Activated T-cell treated with anti-CD3 and anti-CD28 coated beads, Interleukin-2, amount 50 U/mL, for 48 hours (primary cell): Measurements from ENCODE around the gene GRIN2A.
"Not testable (repeated sequence)": the region's sequence is repeated elsewhere in the genome, so short reads cannot be mapped to it uniquely, and the experiment has no call there.

Source experiments
- DNase-seq, 2 experiments: peaks; one replicate each; pipeline ENCODE4 v3.0.0-alpha.2; 2020

GRIN2A gene

DNA sequence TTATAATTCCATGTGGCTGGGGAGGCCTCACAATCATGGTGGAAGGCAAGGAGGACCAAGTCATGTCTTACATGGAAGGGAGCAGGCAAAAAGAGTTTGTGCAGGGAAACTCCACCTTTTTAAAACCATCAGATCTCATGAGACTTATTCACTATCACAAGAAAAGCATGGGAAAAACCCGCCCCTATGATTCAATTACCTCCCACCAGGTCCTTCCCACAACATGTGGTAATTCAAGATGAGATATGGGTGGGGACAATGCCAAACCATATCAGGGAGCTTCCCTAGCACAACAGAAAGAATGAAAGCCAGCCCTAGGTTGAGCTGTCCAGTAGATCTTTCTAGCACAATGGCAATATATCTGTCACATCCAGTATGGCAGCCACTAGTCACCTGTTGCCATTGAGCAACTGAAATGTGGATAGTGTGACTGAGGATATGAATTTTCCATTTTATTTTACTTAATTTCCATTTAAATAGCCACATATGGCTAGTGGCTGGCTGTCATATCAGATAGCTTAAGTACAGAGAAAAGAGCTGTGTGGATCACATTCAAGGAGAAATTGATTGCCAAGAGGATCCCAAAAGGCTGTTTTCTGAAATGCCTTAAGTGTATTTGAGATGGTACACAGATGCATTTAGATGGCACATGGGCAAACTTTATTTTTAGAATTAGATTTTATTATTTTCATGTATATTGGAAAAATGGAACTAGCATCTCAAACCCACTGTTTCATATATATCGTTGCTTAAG is 273.0 kb downstream of the GRIN2A start:
- DNase-seq, result no peak

DNA sequence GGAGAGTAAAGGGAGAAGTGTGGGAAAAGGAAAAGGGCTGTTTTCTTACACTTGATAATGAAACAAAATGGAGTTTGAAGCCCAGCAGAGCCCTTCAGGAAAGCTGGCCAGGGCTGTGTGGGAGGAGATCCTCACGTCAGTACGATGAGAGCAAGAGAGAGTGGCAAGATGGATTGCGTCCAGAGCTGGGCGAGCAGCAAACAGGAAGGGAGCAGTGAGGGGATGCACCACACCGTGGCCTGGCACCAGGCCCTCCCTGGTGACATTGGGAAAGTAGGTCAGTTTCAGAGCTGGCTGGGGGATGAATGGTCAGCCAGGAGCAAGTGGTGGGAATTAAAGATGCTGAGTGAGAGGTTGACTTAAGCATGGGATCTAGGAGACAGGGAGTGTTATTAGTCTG is 273.6 kb downstream of the GRIN2A start:
- no peak for DNase-seq

DNA sequence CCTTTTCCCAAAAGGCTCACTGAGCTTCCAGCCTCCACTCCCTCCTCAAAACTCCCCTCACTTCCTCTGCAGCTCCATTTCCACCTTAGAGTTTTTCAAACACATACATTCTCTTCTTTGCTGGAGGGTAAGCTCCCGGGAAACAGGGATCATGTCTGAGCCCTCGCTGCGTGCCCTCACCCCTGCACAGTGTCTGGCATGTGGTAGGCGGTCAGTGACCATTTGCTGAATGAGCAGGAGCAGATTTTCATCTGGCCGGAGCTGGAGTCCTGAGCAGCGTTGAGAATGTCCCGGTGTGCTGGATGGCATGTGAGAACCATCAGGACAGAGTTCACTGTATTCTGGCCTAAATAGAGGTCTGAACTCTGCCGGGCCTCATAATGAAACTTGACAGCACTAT is 274.5 kb downstream of the GRIN2A start:
- DNase-seq, result no peak

DNA sequence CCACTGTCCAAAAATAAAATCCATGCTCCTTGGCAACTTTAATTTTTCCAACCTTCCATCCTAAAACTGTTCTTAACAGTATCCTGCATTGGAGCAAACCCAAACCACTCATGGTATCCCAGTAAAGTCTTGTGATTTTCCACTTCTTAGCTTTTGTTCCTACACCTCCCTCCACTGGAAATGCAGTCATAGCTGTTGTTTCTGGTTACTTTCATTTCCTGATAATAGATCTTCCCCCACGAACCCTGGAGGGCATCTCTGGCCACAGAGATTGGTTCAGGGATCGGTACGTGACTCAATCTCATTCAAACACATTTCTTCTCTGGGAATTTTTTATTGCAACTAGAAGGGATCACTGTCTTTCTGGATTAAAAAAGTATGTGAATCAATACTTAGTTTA is 276.0 kb downstream of the GRIN2A start:
- no peak for DNase-seq

DNA sequence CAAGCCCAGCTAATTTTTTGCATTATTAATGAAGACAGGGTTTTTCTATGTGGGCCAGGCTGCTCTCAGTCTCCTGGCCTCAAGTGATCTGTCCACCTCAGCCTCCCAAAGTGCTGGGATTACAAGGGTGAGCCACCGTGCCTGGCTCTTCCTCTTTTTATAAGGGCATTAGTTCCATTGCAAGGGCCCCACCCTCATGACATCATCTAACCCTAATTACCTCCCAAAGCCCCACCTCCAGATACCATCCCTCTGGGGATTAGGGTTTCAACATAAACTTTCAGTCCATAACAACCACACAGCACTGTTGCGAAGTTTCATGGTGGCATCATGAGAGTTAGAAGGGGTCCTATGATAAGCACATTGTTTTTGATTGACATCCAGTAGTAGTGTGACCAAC is 277.7 kb downstream of the GRIN2A start:
- DNase-seq, result no peak

DNA sequence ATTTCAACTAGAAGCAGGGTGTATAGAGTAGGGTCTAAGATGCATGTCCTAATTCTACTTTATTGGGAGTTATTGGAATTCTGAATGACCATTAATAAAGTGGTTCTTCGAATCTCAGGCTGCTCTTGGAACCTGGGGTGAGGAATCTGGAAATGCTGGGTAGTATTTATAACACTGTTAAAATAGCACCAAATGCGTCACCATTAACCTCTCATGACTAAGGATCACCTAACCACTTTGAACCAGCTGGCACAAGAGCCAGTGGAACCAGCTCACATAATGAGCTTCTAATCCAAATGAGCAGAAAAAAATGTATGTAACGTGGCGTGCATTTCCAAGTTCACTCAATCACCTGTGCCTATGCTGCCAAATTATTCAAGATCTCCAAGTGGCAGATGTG is 281.7 kb downstream of the GRIN2A start:
- no peak for DNase-seq

DNA sequence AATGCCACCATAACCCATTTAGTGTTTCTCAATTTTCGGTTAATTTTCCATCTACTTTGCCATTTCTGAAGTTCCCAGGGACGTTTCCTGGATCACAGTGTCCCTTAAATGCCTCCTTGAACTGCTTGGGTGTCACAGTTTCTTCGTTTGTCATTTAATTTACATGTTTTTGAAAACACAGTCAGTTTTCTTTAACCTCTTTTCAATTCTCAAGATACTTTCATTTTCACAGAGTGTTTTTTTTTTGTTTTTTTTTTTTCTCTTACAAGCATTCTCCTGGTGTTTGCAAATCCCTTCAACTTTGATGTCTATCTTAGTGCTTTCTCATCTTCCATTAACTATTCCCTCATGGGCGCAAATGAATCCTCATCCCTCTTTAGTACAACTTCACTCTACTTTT is 283.7 kb downstream of the GRIN2A start:
- no peak for DNase-seq

DNA sequence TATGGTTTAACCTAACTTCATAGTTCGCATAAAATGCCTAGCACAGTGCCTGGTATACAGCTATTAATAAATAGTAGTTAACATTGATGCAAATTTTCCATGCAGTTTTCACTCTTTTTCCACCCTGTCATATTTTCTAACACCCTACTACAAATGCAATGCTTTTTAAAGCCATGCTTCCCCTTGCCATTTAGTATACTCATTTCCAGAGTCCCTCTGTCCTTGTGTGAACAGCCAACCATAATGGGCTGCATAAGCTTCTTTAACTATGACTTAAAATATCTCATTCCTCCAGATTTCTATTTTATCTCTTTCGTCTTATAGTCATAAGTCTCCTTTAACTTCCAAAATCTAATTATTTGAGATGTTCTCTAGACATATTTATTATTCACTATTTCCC is 284.1 kb downstream of the GRIN2A start:
- no peak for DNase-seq

DNA sequence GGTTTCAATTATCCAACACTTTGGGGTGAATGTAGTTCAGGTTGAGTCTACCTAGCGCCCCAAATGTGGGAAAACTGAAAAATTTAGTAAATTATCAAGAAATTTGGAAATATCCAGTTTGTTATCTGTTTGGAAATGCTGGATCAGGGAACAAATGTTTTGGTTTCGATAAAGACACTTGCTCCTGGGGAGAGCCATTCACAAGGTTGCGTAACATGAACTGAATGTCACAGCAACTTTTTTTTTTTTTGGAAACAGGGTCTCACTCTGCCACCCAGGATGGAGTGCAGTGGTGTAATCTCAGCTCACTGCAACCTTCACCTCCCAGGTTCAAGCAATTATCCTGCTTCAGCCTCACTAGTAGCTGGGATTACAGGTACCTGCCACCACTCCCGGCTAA is 286.4 kb downstream of the GRIN2A start:
- no peak for DNase-seq

DNA sequence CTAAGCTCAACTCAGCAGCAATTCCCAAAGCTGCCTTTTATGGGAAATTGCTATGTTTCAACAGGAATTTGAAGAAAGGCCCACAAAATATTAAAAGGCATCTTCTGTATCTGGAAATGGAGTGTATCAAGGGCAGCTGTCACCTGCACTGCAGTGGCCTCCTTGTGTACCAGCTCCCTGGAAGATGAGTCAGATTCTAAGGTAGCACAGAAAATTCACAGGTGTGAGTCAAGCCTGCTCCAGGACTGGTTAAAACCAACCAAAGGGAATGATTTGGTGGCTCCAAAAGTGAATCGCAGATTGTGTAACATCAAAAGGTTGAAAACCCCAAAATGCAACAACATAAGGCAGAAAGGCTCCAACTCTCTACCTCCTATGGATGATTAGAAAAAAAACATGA is 296.4 kb downstream of the GRIN2A start:
- no peak for DNase-seq

DNA sequence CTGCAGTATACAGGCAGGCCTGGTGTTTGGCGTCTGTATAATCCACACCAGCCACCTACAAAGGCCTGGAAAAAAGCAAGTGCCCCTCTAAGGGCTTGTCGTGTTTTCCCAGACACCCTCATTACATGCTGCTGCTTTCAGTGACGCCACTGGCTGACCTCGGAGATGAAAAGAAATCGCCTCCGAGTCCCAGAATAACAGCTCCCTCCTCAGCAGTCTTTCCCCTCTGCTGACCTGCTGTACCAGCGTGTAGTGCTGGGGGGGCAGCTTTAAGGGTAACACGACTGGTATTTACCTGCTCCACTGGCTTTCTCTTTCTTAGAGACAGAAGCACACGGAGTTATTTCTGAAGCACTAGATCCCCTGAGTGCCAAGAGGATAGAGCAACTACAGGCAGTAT is 296.8 kb downstream of the GRIN2A start:
- DNase-seq, result no peak

DNA sequence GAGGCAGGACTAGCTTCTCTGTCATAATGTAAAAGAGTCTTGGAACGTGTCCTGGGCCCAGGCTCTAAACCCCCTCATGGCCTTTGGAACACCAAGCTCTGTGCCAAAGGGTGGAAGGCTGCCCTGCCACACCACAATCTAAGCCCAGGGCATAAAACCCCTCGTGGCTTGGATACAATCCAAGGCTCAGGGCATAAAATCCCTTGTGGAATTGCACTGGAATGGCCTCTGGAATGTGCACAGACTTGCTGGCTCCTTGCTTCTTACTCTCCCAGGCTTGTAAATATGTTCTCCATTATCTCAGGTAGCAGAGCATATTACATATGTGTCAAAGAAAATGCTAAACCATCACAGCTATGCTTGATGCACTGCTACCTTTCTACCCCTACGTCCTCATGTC is 306.2 kb downstream of the GRIN2A start:
- DNase-seq, result not testable (repeated sequence)

DNA sequence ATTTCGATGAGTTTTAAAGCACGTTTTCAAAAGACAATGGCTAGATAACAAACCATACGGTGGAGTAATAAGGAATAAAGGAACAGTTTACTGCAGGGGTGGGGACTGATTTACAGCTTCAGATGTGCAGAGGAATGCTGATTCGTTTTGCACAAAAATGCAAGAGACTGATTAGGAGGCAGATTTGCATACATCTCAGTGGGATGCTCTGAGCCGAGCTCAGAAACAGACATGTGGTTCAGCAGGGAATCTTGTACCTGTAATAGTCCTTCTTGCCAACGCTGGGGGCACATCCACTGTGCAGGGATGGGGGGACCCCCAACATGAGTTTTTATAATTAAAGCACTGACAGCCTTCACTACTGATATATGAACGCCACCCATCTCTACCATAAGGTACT is 308.0 kb downstream of the GRIN2A start:
- no peak for DNase-seq

DNA sequence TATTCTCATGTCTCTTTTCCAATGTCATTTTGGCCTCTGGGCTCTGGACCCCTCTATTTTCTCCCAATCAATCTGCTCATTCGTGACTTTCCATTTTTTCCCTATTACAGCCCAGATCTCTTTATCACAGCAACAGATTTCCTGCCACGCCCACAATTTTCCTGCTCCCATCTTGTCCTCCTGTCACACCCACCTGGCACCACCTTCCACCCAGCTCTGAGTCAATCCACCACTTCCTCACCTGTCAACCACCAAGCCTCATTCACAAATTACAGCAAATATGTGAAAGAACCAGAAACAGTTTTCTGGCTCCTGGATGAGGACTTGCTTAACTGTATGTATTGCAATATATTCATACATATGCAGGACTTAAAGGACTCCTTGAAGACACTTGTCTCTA is 311.3 kb downstream of the GRIN2A start:
- no peak for DNase-seq

DNA sequence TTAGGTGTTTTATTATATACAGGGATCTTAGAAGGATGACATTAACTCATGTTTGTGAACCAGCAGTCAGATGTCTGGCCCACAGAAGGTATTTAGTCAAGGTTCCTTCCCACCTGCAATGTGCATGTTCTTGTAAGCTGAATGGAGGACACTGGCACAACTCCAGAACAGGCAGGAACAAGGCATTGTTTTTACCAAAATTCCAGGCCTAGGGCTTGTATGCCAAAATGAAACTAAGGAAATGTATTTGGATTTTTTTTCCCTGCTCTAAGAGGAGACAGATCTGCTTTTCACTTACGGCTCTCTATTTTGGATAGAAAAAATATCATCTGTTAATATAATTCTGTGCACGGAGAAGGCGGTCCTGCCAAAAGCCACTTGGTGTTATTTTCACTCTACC is 312.5 kb downstream of the GRIN2A start:
- no peak for DNase-seq

DNA sequence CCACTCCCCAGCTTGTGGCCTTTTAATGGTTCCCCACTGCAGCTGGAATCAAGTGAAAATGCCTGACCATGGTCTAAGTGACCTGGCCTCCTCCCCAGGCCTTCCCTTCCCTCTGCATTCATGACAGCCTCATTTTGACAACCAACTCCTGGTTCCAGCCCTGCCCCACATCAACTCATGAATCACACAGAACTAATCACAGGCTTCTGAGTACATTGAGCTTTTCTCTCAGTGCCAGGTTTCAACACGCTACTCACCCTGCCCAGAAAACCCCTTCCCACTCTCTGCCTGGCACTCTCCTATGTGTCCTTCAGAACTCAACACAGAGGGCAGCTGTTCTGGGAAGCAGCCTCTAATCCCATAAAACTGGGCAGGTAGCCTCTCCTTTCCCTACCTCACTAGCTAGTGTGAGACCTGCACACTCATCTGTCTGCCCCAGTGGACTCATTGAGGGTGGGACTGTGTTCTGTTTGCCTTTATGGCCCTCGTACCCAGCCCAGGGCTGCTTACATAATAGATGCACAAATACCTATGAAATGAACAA is 313.6 kb downstream of the GRIN2A start:
- DNase-seq, result no peak

DNA sequence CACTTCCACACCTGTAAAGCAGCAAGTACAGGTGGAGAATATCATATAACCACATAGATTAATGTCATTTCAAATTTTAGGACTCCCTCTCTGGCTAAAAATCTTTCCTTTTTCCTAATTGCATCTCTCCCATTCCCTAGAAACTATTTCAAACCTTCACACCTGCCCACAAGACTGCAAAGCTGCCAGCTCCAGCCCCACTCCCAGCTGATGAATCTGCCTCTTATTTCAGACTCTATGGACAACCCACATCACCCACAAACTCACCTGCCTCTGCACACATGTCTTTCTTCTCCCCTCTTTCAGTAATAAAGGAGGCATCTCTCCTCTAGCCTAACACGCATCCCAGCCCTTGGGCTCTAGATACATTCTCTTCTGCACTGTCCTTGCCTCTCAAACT is 315.1 kb downstream of the GRIN2A start:
- no peak for DNase-seq

DNA sequence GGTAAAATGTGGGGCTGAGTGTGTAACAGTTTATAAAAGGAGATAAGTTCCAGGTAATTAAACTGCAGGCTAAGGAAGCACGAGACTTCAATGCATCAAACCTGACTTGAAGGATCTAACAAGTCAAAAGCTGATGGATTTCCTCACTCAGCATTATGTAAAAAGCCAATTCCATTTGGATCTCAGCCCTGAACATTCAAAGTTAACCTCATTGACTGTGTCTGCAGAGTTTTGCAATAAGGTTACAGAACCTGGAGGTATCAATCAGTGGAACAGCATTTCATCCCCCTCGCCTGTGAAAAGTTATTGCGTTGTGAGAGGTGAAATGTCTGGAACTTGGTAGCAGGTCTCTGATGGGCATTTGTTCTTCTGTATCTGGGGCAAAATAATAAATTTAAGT is 317.8 kb downstream of the GRIN2A start:
- DNase-seq, result no peak

DNA sequence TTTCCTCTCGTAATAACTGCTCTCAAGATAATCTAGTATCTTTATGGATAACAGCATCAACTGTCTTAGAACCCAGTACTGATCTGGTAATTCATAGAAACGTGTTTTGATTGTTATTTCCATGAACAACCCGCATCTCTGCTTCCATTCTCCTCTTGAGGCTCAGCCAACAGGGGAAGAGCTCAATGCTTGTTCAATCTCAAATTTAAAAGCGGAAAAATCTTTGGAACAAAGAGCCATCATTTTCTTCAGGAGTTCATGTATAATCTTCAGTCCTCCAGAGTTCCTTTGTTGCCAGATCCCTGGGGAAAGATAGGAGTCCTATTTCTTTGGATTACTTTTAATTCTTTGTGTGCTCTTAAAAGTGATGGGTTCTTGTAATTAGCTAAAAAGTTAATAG is 319.9 kb downstream of the GRIN2A start:
- DNase-seq, result no peak

DNA sequence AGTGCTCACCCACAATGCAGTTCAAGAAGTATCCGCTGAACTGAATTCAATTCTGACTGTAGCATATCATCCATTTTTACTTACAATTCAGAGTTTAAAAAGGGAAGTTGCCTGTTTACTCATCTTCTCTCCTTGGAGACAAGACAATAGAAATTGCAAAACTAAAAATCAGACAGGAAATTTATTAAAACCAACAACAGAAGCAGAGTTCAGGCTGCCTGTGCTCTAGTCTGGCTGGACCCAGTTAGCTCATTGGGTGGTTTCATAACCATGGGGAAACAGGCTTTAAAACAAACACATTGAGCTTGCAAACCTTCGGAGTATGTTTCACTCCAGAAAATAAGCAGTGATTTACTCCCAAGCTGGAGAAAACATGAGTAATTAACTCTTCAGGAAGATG is 321.4 kb downstream of the GRIN2A start:
- no peak for DNase-seq

DNA sequence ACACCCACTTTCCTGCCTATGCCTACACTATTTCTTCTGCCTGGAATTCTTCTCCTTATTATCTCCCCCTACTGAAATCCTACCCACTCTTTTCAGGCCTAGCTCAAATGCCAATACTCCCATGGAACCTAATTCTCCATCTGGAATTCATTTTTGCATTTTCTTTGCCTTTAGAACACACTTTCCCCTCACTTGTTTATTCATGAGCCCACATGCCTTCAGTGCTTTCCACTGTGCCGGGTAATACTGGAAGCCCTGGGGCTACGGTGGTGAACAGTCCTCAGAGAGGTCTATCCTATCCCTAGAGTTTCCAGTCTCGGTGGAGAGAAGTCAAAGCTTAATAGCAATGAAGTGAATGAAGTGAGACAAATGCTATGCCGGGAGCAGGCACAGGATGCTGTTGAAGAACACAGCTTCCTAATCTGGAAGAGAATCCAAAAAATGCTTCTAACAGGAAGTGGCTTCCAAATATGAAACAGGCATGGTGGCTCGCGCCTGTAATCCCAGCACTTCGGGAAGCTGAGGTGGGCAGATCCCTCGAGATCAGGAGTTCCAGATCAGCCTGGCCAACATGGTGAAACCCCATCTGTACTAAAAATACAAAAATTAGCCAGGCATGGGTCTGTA is 322.4 kb downstream of the GRIN2A start:
- DNase-seq, result no peak

DNA sequence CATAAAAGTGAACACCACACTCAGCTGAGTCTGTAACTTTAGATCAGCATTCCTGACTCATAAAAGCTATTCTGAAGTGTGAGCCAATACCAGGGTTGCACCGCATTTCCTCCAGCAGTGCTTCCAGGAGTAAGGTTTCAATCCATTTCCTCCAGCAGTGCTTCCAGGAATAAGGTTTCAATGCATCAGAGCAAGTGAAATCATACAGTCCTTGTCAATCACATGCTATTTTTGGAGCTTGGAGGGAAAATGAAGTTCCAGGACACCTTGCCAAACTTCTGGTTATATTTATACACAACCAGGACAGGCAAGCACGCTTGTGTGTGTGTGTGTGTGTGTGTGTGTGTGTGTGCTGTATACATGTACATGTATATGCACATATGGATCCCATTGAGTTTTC is 327.6 kb downstream of the GRIN2A start:
- DNase-seq, result no peak

DNA sequence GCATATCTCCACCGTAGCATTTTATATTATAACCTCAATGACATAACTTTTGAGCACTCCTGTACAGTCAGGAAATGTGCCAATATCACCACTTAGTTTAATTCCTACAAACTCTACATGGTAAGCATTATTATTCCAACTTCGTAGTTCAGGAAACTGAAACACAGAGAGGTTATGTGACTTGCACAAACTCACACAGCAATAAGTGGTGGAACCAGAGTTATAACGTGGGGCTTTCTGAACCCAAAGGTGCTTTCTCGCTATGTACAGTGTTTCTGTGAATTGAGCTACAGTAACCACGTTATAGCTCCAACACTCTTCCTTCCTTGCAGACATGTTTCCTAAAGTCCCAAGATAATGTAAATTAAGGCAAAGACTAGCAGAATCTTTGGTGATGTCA is 330.2 kb downstream of the GRIN2A start:
- DNase-seq, result no peak

DNA sequence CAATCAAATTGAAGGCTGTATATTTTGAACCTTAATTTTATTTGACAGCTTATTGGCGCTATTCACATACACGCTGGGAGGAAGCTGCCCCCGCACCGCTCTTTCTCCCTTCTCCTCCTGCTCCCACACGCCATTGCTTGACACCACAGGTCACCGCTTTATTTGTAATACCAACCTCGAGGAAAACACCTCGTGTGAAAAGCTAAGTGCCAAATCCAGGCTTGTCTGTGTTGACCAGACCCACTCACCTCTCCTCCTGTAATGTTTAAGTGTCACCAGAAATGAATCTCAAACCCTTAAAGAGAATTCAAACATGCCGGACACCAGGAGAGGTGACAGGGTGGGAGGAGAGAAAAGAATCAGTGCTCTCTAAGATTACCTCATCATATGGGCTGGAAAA is 331.4 kb downstream of the GRIN2A start:
- no peak for DNase-seq
